Activated CD8-positive, alpha-beta memory T cell treated with anti-CD3 and anti-CD28 coated beads, Interleukin-2, amount 50 U/mL, for 4 hours (primary cell): ENCODE results near the gene TCEAL7.

Source experiments
- DNase-seq: peaks from one replicate; pipeline ENCODE4 v3.0.0-alpha.2; 2020

TCEAL7 gene

GRCh38 chrX:103369479-103369878, 39.4 kb downstream of the TCEAL7 start:
- DNase-seq, result no peak

- no peak for DNase-seq
Measured at GRCh38 chrX:103372886-103373285, 42.8 kb downstream of the TCEAL7 start.

- no peak for DNase-seq
Measured at GRCh38 chrX:103373581-103373980, 43.5 kb downstream of the TCEAL7 start.

- peak; percentile 30 for DNase-seq
Measured at GRCh38 chrX:103376118-103376978, 46.3 kb downstream of the TCEAL7 start, which contains the start of gene BEX3. Gene BEX3, plus strand, starts transcription at chrX:103376538. Its CDS starts 984 bp downstream, at chrX:103377522.

- DNase-seq, result no peak
Measured at GRCh38 chrX:103376979-103377324, 46.9 kb downstream of the TCEAL7 start.

GRCh38 chrX:103378990-103379389, 49.0 kb downstream of the TCEAL7 start:
- no peak for DNase-seq
